GM19468 (cell line): Measurements from ENCODE around the gene SIM1.

Experiments
- ATAC-seq: cut with Tn5 transposase; IDR thresholded peaks from one replicate; pipeline ENCODE4 v1.9.1; 2021; ENCODE audit warnings: mild to moderate bottlenecking, moderate library complexity, moderate number of reproducible peaks; ENCODE audit not compliant: unreplicated experiment; ENCODE audit errors: extremely low read depth

The SIM1 gene

DNA sequence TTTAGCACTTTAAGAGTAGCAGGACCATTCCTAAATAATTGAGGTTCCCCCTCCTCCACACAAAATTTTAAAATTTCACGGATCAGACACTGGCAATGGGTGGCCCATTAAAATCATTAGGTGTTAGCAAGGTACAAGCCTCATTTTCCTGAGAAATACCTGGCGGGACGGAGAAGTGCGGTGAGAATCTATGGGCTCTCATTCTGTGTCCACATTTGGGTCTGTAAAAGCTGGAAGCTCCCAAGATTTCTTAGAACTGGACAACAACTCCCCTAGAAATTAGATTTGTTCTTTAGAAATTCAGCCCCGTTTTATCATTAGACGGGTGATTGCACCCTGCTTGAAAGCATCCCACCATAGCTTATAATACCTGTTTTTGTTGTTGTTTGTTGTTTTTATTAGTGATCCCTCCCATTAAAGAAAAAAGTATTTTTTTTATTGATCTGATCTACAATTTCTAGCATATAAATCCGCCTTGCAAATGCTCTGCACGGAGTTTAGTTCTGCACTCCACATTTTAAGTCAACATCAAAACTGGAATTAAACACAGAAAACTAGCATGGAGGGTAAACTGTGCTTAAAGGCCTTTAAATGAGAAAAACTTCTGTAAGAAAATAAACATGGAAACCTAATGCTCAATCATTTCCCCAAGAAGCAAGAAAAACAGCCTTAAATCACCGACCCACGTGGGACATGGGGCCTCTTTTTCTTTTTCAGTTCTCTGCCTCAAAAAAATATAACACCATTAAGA is 5.7 kb downstream of the SIM1 start:
- no peak for ATAC-seq

DNA sequence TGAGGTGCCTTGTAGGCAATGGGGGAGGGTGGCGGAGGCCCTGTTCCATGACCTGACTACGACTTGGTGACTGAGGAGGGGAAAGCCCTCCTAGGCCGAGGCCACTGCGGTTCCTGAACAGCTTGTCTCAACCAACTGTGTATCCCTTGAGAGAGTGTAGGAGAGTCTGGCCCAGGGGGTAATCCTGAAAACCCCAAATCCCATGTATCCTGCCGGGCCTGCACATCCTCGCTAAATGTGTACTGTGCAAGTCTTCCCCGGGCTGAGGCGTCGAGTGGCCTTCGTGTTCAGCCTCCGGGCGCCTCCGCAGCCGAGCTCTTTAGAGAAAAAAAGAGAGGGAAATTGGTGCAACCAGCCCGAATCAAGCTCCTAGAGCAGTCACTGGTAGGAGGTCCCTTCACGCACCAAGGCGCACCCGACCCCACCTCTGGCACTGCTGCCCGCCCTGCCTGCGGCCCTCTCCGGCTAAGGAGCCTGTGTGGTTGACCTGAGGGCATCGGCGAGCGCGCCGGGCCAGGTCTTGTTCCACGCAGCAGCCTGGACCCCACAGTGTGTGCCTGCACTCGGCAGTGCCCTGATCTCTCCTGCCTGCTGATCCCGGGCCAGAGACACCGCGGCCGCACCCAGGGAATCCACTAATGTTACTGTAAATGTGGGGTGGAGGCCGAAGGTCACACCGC is 7.3 kb downstream of the SIM1 start:
- no peak for ATAC-seq

DNA sequence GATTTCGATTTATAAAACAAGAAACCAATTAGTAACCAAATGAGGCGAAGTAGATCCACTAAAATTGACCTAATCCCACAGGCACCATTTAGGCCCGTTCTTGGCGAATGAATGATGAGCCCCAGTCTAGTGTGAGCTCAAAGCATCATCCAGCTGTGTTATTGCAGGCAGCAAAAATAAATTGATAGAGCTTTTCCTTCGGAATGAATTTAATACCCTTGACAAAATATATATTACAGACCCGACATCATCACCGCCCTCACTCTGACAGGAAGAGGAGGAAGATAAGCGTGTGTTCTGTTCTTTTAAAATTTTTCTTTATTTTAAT is 7.8 kb downstream of the SIM1 start:
- ATAC-seq: no peak

DNA sequence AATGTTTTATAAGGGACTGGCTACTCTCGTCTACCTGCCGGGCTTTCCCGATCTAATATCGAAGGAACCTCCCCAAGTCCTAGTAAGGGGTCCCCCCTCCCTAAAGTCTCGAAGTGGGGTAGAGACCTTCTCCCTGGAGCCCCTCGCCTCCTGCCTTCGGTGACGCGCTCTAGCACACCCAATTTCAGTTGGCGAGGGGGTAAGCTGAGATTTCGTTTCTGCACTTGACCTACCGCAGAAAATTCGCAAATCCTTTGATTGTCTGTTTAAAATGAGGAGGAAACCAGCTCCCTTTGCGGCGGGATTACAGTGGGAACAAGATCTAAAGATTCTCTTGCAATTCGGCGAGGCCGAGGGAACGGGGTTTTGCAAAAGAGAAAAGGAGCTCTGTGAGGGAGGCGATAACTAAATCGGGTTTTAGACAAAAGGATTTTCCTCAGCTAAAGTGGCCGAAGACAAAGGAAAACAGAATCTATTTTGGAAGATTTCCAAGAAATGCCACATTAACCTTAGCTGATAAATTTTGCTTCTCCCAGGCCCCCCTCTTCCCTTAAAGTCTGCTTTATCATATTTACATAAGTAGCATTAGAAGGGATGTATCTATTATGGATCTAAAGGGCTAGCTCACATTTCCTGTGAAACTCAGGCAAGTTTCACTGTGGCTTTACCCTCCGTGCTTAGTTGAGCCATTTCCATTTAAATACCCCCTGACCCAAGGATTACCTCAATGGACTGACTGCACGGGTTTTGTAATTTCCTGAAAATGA is 8.4 kb downstream of the SIM1 start:
- ATAC-seq: no peak

DNA sequence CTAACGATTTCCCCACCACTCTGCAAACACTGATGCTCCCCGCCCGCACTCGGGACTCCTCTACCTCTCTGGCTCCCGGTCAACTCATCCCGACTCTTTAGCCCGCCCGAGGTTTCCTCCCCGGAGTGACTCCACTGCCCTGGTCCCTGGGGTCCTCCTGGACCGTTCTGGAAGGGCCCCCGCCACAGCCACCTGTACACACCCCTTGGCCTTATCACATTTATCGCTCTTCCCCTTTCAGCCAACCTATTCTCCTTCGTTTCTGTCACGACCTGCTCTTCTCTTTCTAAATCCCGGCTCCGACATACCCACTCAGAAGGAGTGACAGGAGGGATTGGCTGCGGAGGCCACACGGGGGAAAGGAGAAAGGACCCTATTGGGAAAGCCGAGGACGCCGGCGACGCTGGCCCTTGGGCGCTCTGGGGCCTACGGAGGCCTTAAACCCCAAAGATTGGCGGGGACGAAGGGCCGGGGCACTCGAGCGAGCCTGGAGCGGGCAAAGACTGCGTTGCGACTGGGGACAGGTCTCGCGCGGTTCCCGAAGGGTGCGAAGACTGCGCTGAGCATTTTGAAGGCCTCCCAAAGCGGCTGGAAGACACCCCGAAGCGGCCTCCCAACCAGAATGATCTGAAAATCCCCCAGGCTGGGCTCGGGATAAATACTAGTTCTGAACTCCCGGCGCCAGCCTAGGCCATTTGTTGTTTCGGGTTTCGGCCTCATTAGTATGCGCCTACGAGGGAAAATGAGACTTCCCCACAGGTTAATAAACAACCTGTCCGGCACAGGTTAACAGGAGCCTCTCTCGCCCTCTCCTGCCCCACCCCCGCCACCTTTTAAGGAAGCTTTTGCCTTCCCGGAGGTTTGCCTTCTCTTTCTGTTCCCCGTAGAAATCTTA is 9.2 kb downstream of the SIM1 start:
- no peak for ATAC-seq

DNA sequence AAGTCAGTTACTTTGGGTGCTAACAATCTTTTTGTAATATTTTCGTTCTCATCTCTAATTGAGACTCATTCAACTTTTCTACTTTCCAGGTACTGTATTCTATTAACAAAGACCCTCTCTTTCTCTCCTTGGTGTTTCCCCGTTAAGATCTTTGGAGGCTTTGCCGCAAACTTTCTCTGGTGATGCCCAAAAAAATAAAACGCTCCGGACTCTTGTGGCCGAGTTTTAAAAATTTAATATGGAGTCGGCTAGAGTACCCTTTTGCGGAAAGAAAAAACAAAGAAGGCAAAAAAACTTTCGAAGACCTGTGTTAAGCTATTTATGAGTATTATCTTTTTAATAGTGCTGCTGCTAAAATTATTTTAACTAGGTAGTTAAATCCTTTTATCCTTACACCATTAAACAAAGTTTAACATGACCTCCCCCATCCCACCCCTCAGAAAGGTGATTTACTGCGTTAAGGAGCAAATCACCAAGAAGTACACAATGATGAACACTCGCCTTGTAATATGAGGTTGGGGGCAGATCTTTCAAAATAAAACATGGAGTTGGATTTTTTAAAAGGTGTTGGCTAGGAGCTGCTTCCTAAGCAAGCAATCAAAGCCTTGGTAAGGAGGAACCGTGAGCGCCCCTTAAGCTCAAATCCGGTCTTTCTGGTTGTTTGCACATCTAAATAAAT is 10.0 kb downstream of the SIM1 start:
- ATAC-seq: no peak

DNA sequence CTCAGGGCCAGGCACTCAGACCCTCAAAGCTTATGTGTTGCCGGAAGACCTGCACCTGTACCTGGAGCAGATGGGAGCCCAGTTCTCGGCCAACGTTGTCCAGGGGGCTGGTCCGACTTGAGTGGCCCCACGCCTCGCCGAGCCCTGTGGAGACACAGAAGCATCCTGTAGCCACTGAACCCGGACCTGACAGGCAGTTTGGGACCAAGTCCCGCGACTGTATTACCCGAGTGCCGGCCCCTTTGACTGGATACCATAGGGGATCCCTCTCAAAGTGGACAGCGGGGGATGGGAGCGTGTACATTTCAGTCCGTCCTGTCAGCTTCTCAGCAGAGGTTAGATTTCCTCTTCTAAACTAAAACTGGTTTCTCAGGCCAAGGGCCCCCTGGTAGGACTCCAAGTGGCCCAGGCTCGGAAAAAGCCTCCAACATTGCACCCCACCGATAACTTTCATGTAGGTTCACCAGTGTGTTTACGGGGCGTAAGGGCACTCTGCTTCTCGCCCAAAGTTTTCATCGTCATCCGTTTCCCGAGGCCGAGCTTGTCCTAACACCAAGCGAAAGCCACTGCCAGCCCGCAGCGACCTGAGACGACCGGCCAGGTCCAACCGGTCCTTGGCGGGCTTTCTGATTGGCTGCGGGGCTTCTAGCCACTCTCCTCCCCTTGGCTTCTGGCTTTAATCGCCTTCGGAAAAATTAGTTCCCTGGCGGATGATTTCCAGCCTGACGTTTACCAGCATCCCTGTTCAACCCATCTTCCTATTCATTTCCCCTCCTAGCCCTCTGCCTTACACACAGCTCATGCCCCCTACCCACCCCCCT is 10.8 kb downstream of the SIM1 start:
- ATAC-seq: no peak

DNA sequence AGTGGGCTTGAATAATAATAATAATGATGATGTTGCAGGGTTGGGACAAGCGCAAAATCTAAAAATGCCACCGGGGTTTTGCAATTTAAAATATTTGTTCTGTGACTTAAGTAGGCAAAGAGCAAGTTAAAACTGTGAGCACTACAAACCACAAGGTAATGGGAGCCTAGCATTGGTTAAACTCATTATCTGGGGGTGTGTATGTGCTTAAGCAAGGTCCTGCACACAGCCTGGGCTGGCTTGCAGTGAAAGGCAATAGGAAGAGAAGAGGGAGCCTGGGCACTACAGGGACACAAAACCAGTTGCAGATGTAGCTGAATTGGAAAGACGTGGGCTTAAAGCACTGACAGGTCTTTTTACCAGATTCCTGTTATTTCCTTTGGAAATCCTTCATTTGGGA is 11.7 kb downstream of the SIM1 start:
- ATAC-seq: no peak

DNA sequence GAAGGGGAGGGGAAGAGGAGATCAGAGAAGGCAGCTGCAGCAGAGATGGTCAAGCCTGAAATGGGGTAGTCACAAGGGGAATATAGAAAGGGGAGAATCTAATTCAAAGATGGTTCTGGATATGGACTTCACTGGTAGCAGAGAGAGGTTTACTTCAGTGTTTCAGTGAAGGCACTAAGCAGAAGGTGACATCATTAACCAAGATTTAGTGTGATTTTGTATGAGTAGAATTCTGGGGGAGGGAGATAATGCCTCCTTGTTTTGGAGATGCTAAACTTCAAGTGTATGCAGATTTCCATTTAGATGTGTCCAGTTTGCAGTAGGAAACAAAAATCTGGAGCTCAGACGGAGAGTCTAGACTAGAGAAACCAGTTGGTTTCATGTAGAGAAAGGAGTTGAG is 13.1 kb downstream of the SIM1 start:
- no peak for ATAC-seq

DNA sequence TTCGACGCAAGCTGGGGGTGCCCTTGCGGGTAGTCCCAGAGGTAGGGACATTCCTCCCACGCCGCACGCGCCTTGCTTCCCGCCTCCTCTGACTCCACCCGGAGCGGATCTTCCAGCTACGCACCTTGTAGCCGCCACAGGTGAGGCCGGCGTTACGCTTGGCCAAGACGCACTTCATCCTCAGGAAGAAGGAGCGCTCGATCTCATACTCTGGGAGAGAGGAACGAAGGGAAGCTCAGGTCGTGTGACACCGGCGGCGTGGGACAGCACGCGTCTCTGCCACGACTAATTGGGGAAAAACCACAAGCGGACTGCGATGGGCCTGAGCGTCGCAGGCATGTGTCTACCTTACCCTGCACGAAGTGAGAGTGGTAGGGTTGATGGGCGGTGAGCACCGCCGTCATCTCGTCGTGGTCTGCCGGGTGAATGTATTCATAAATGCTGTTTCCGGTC is 15.5 kb downstream of the SIM1 start:
- no peak for ATAC-seq

DNA sequence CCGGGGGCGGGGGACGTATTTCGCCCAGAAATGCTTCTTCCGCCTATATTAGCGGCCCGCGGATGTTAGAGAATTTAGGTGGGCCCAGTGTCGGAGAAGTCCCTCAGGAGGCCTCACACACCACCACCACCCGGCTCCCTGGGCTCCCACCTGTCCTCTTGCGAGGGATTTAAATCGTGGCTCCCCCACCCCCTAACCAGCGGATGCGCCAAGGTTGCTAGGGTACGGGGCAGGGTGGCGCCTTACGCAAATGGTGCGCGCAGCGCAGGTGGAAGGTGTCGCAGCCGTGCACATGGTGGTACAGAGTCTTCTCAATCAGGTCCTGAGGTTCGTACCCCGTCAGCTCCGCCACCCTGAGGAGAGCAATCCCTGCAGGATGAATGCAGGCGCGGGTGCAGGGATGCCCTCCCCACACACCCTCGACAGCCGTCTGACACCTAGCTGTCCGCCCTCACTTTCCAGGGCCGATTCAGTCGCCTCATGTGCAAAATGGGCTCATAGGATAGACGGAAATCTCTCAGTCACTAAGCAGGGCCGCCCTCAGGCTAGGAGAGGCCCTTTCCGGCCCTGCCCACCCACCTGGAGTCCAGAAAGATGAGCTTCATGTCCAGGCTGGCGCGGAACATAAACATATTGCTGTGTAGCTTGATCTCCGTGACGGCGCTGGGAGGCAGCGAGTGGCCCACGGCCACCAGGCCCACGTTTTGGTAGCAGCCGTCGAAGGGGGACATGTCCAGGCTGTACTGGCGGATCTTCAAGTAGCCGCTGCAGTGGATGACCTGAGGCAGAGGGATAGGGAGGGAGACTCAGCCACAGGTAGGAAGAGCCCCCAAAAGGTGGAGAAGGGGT is 16.6 kb downstream of the SIM1 start:
- no peak for ATAC-seq

DNA sequence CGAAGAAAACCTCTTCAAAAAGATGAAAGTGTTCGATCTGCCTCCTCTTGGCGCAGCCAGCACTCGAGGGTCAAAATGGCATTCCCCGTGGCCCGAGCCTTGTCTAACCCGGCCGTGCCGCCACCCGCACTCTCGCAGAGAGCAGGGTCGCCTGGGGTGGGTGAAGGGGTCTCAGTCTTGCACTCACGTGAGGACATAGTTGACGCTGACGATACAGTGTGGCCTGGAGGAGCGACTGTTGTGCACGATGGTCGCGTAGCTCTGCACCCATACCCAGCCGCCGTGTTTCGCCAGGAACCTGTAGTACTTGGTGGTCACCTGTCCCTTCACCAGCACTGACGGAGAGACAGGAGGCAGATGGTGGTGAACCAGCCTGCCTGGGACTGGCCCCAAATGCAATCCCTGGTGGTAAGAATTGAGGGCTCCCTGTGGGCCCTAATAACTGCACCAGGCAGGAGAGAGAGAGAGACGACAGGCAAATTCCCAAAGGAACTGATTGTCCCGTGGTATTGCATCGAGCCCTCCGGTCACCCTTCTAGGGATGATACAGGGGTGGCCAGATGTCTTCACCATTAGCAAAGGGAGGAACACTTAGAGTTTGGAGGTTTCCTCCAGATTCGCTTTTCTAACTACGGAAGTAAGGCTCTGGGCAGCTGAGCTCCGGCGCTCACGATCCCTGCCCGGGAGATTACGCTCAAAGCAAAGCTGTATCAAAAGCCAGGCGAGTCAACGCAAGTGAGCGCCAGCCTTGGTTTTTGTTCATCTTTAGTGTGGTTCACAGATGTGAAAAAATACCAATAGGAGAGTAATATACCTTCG is 17.4 kb downstream of the SIM1 start:
- no peak for ATAC-seq

DNA sequence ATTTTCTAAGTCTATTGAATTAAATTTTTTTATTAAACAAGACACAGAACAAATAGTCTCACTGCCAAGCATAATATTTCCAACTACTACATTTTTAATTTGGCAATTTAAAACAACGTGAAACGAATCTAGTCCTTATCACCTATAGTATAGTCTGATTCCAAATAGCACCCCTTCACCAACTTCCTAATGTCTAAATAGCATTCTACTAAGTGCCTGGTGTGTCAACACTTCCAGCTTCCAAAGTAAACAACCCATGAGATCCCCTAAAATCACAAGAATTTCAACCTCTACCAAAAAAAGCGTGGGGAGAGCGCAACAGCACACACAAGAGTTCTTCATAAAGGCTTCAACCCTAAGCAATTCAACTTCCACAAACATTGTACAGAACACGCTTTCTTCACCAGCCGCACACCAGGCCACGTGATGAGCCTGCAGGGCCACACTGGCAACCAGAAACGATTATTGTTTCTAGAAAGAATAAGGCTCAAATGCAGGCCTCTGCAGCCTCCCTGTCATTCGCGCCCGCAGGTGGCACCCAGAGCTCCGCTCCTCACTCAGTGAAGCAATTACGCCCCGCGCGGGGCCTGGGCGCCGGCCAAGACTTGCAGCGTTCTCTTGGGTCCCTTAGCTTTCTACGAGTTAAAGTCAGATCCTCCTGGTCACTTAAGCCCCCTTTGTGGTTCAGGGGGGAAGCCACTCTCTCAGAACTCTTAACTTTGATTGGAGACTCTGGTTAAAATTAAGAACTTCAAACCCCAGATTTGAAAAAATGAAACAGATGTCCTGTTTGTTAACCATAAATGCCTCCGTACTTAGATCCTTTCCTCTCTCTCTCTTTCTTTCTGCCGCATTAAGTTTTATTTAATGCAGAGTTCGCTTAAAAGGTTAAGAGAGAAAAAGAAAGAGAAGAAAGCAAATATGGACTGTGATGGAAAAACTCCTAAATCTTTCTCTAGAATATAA is 18.3 kb downstream of the SIM1 start:
- no peak for ATAC-seq

DNA sequence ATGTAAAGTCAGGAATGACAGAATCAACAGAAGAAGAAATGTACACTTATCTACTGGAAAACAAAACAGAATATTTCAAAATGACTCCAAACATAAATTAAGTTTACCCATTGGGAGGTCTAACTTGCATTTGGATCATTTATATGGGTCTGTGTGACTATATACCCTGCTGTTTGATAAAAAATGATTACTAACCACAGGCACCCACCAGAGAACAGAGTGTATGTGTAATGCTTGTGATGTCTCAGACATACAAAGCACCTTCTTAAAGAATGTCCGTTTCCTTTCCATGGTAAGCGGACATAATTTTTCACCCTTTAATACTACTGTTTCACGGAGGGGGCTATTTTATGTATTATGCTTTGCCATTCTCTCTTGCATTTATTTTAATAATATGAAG is 19.2 kb downstream of the SIM1 start:
- ATAC-seq: no peak

DNA sequence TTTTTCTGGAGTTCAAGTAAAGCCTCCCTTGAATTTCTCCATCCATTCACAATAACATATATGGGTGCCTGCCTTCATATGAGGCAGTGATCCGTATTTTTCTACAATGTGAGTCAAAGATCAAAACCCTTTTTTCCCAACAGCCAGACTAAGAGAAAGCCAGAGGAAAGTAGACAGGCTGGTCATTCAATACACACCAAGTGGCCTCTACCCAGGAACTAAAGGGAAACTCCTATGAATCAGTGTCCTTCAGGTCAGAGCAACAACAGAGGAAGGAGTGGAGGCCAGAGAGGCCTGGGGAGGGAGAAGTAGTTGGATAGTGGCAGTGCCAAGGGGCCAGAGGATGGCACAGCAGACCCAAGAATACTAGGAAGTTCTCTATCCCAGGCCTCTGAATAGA is 23.8 kb downstream of the SIM1 start:
- ATAC-seq: no peak

DNA sequence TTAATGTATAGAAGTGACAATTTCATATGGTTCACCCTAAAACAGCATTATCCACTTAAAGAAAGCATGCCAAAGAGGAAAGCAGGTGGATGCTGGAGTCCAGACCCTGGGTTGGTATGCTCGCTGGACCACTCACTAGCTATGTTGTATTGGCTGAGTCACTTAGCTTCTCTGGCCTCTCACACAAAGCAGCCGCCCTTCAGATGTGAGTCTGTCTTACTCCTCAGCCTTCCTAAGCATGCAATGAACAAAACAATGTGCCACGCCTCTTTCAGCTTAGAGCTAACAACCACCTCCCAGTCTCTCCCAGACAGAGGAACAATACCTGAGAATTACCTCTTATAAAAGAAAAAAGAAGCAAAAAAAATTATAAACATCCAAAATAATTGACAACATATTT is 29.4 kb downstream of the SIM1 start:
- ATAC-seq: no peak
